Activated CD4-positive, alpha-beta memory T cell treated with anti-CD3 and anti-CD28 coated beads, Interleukin-2, amount 10 ng/mL, durations not matched to agents 7 days and 5 days (primary cell): ENCODE results near the gene SATB1. TPM values are rescaled to one million over a fixed set of nuclear protein-coding genes. Genes with fewer than 3 reads are reported as not detected.

Source experiments
- CTCF ChIA-PET: fragments of 350-600 bp; sonication (Branson Sonifier 250); formaldehyde crosslinking; loops from one replicate; lab custom pipeline; 2021; ENCODE audit warnings: antibody characterized with exemption, inconsistent platforms; lab: Charles Lee
- POLR2A ChIA-PET: fragments of 350-600 bp; sonication (Branson Sonifier 250); formaldehyde crosslinking; loops from one replicate; lab custom pipeline; 2021; ENCODE audit warnings: antibody characterized with exemption; lab: Charles Lee
- DNase-seq: peaks from one replicate; pipeline ENCODE4 v3.0.0-alpha.2; 2020
- H3K27ac Mint-ChIP-seq: one replicate; pipeline ENCODE4 v1.8.0; 2021; ENCODE audit warnings: mild to moderate bottlenecking, mixed read lengths
- H3K27me3 Mint-ChIP-seq: one replicate; pipeline ENCODE4 v1.8.0; 2021; ENCODE audit warnings: mixed read lengths
- H3K36me3 Mint-ChIP-seq: one replicate; pipeline ENCODE4 v1.8.0; 2021; ENCODE audit warnings: low read depth, mixed read lengths
- H3K4me1 Mint-ChIP-seq: one replicate; pipeline ENCODE4 v1.8.0; 2021; ENCODE audit warnings: mixed read lengths
- H3K4me3 Mint-ChIP-seq: one replicate; pipeline ENCODE4 v1.8.0; 2021; ENCODE audit warnings: mild to moderate bottlenecking, mixed read lengths
- H3K9me3 Mint-ChIP-seq: one replicate; pipeline ENCODE4 v1.8.0; 2021; ENCODE audit warnings: mixed read lengths
- total RNA-seq, 2 experiments: library from RNA; stranded (reverse); gene quantifications; one replicate each; pipeline ENCODE4 v1.2.3, GENCODE V29; 2021

The SATB1 gene
- total RNA-seq, 2 experiments from 2014 or later = 263 to 267 TPM

GRCh38 chr3:18396428-18396827 is 28.7 kb downstream of the SATB1 start:
- CTCF ChIA-PET = no interaction called here
- Mint-ChIP-seq H3K4me3 (no peak overlapping the region), H3K9me3 (no peaks in the 10 kb centered on the region), H3K27me3 (no peaks in the 10 kb centered on the region), H3K4me1 (peaks cover 48% of the 10 kb centered on the region), H3K36me3 (peaks cover 90% of the 10 kb centered on the region), H3K27ac (no peak overlapping the region)
- DNase-seq = no peak
- POLR2A ChIA-PET = interaction anchor here (0.7 kb wide), 1 partner anchor 15 kb away, joined by 3 read pairs; no protein-coding TSS in a partner anchor

GRCh38 chr3:18394384-18394995 is 30.6 kb downstream of the SATB1 start:
- no peaks in the 10 kb centered on the region for H3K27me3 Mint-ChIP-seq
- H3K36me3 Mint-ChIP-seq = peaks cover 78% of the 10 kb centered on the region
- H3K27ac Mint-ChIP-seq = peak overlapping the region; percentile 37
- H3K4me3 Mint-ChIP-seq = no peak overlapping the region
- ChIA-PET POLR2A (no interaction called here), CTCF (interaction anchor here (1.3 kb wide), 1 partner anchor 364 kb away, joined by 4 read pairs; no protein-coding TSS in a partner anchor)
- H3K4me1 Mint-ChIP-seq = peaks cover 47% of the 10 kb centered on the region
- no peak for DNase-seq
- no peaks in the 10 kb centered on the region for H3K9me3 Mint-ChIP-seq

- no peak for DNase-seq
- ChIA-PET CTCF (no interaction called here), POLR2A (no interaction called here)
These were observed 31.2 kb downstream of the SATB1 start for GRCh38 chr3:18393906-18394305.

DNA sequence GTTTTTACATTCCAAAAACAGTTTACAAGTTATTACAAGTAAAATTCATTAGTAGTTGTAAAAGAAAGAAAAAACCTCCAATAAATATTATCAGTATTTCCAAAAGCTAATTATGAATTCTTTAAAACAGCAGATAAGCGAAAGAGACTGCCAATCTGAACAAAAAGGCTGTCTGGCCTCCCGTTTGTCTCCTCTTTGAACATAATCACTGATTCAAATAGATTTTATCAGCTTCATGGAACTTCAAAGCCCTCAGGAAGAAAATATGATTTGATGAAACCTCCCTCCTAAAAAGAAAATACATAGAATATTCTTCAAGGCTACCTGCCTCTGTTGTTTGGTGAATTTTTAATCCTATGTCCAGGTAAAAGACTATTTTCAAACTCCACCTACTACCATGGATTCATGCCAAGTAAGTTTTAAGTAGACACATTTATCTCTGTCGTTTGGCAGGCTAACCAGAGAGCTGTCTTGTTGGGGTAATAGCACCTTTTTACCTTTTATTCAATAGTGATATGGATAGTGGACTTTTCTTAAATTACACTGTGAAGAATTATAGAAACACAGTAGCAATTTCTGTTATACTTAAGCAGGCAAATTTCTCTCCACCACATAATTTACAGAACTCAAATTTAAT is 35.0 kb downstream of the SATB1 start:
- no peak for DNase-seq
- POLR2A ChIA-PET = interaction anchor here (1.4 kb wide), 1 partner anchor 9 kb away, joined by 4 read pairs; no protein-coding TSS in a partner anchor
- CTCF ChIA-PET = interaction anchor here (0.9 to 2.9 kb wide), 12 partner anchors 8 to 266 kb away, joined by 3 to 14 read pairs (median 7); no protein-coding TSS in a partner anchor
- Mint-ChIP-seq H3K4me1 (peaks cover 48% of the 10 kb centered on the region), H3K4me3 (no peak overlapping the region), H3K27me3 (no peaks in the 10 kb centered on the region), H3K36me3 (peaks cover 74% of the 10 kb centered on the region), H3K27ac (peak overlapping the region; percentile 7), H3K9me3 (no peaks in the 10 kb centered on the region)

More at GRCh38 chr3:18393906-18394305, 31.2 kb downstream of the SATB1 start:
- peaks cover 76% of the 10 kb centered on the region for H3K36me3 Mint-ChIP-seq
- H3K27ac Mint-ChIP-seq = peak overlapping the region; percentile 37
- H3K4me1 Mint-ChIP-seq = peaks cover 48% of the 10 kb centered on the region
- no peaks in the 10 kb centered on the region for H3K27me3 Mint-ChIP-seq
- no peaks in the 10 kb centered on the region for H3K9me3 Mint-ChIP-seq
- H3K4me3 Mint-ChIP-seq = no peak overlapping the region

- no peak for DNase-seq
- H3K4me3 Mint-ChIP-seq = no peak overlapping the region
- CTCF ChIA-PET = interaction anchor here (0.7 to 2.9 kb wide), 20 partner anchors 8 to 950 kb away, joined by 3 to 14 read pairs (median 4); no protein-coding TSS in a partner anchor
- no peaks in the 10 kb centered on the region for H3K27me3 Mint-ChIP-seq
- peaks cover 46% of the 10 kb centered on the region for H3K4me1 Mint-ChIP-seq
- no peak overlapping the region for H3K27ac Mint-ChIP-seq
- H3K9me3 Mint-ChIP-seq = no peaks in the 10 kb centered on the region
- POLR2A ChIA-PET = interaction anchor here (0.7 to 1.4 kb wide), 4 partner anchors 8 to 327 kb away, joined by 3 to 4 read pairs (median 3); no protein-coding TSS in a partner anchor
- peaks cover 74% of the 10 kb centered on the region for H3K36me3 Mint-ChIP-seq
These were observed 35.9 kb downstream of the SATB1 start for GRCh38 chr3:18389108-18389733.

DNA sequence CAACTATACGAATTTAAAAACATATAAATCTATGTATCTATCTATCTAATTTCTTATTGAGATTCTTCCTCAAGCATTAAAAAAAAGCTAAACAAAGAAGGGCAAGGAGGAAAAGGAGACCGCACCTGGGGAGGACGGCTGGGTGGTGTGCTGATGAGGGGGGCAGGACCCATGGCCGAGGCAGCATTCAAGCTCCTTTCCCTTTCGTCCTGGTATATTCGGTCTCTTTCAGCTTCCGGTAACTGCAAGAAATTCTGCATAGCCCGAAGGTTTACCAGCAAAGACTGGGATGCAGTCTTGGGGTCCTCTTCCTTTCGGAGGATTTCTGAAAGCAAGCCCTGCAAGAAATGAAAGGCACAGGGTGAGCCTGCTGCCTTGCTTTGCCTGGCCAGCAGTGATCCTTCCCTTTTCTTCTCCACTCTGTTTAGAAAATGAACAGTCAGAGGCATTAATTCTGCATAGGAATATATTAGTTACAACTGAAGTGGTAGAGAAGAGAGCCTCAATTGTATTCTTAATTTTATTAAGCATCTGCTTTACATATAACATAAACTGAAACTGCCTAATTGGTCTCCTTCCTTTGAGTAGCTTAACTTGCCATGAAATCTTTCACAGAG is 38.8 kb downstream of the SATB1 start:
- Mint-ChIP-seq H3K36me3 (peaks cover 63% of the 10 kb centered on the region), H3K4me3 (no peak overlapping the region), H3K27me3 (no peaks in the 10 kb centered on the region), H3K9me3 (no peaks in the 10 kb centered on the region), H3K4me1 (peaks cover 45% of the 10 kb centered on the region), H3K27ac (no peak overlapping the region)
- no peak for DNase-seq
- ChIA-PET CTCF (interaction anchor here (0.7 to 2.5 kb wide), 2 partner anchors 24 to 372 kb away, joined by 3 to 6 read pairs; no protein-coding TSS in a partner anchor), POLR2A (interaction anchor here (1.1 to 1.5 kb wide), 2 partner anchors 9 to 34 kb away, joined by 4 read pairs; no protein-coding TSS in a partner anchor)

GRCh38 chr3:18385706-18386105 is 39.4 kb downstream of the SATB1 start:
- DNase-seq = no peak
- Mint-ChIP-seq H3K4me1 (peaks cover 49% of the 10 kb centered on the region), H3K27me3 (no peaks in the 10 kb centered on the region), H3K9me3 (no peaks in the 10 kb centered on the region), H3K27ac (no peak overlapping the region), H3K4me3 (no peak overlapping the region), H3K36me3 (peaks cover 69% of the 10 kb centered on the region)
- CTCF ChIA-PET = interaction anchor here (0.7 to 2.5 kb wide), 2 partner anchors 23 to 372 kb away, joined by 3 to 6 read pairs; no protein-coding TSS in a partner anchor
- POLR2A ChIA-PET = interaction anchor here (1.1 to 1.5 kb wide), 2 partner anchors 8 to 35 kb away, joined by 4 read pairs; no protein-coding TSS in a partner anchor

- CTCF ChIA-PET = no interaction called here
- H3K4me1 Mint-ChIP-seq = peaks cover 42% of the 10 kb centered on the region
These were observed 42.3 kb downstream of the SATB1 start for GRCh38 chr3:18382760-18383369.

GRCh38 chr3:18379647-18380046 is 45.5 kb downstream of the SATB1 start:
- Mint-ChIP-seq H3K27ac (no peak overlapping the region), H3K27me3 (no peaks in the 10 kb centered on the region), H3K4me1 (peaks cover 48% of the 10 kb centered on the region), H3K4me3 (no peak overlapping the region), H3K9me3 (no peaks in the 10 kb centered on the region), H3K36me3 (peaks cover 72% of the 10 kb centered on the region)
- ChIA-PET CTCF (no interaction called here), POLR2A (no interaction called here)
- no peak for DNase-seq

More at GRCh38 chr3:18382760-18383369, 42.3 kb downstream of the SATB1 start:
- H3K4me3 Mint-ChIP-seq = no peak overlapping the region
- peak overlapping the region; percentile 38 for H3K27ac Mint-ChIP-seq
- POLR2A ChIA-PET = interaction anchor here (3.6 kb wide), 1 partner anchor 19 kb away, joined by 11 read pairs; no protein-coding TSS in a partner anchor
- peaks cover 70% of the 10 kb centered on the region for H3K36me3 Mint-ChIP-seq
- no peak for DNase-seq
- H3K9me3 Mint-ChIP-seq = no peaks in the 10 kb centered on the region
- no peaks in the 10 kb centered on the region for H3K27me3 Mint-ChIP-seq

GRCh38 chr3:18378218-18378617 is 46.9 kb downstream of the SATB1 start:
- CTCF ChIA-PET = no interaction called here
- no peak overlapping the region for H3K27ac Mint-ChIP-seq
- H3K27me3 Mint-ChIP-seq = no peaks in the 10 kb centered on the region
- peaks cover 75% of the 10 kb centered on the region for H3K36me3 Mint-ChIP-seq
- POLR2A ChIA-PET = interaction anchor here (0.8 to 1.6 kb wide), 2 partner anchors 8 to 10 kb away, joined by 3 to 4 read pairs; no protein-coding TSS in a partner anchor
- H3K4me1 Mint-ChIP-seq = peaks cover 53% of the 10 kb centered on the region
- no peaks in the 10 kb centered on the region for H3K9me3 Mint-ChIP-seq
- no peak overlapping the region for H3K4me3 Mint-ChIP-seq
- no peak for DNase-seq

DNA sequence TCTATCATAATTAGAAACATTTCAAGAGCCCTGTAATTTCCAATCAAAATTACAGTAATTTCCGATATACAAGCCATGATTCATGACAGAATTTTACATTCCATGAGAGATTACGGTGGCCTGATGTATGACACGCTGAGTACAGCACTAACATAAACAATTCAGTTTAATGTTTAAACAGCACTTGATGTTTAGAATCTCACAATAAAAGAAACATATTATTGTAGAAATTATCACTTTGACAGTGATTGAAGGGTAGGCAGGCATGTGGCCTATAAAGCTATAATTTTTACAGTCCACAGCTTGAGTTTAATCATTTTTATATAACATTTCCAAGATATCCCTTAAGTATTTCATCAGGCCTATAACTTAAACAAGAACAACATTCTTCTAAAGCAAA is 48.5 kb downstream of the SATB1 start:
- Mint-ChIP-seq H3K4me3 (no peak overlapping the region), H3K27me3 (no peaks in the 10 kb centered on the region), H3K36me3 (peaks cover 79% of the 10 kb centered on the region), H3K27ac (no peak overlapping the region), H3K4me1 (peaks cover 56% of the 10 kb centered on the region), H3K9me3 (no peaks in the 10 kb centered on the region)
- DNase-seq = no peak
- ChIA-PET CTCF (interaction anchor here (1.8 kb wide), 1 partner anchor 13 kb away, joined by 14 read pairs; no protein-coding TSS in a partner anchor), POLR2A (interaction anchor here (1.6 kb wide), 1 partner anchor 10 kb away, joined by 4 read pairs; no protein-coding TSS in a partner anchor)
